NCI-H2171 (cell line): ENCODE measurements around the gene PSD2.
"Not testable (repeated sequence)": the region's sequence is repeated elsewhere in the genome, so short reads cannot be mapped to it uniquely, and the experiment has no call there.

Source experiments
- DNase-seq: peaks from one replicate; lab custom pipeline; 2025; lab: John Stamatoyannopoulos, UW

Gene PSD2

GRCh38 chr5:139789116-139789844 lies 6.3 kb upstream of the PSD2 start:
- DNase-seq = no peak

- no peak for DNase-seq
Observed at GRCh38 chr5:139789845-139790189, 5.8 kb upstream of the PSD2 start.

- no peak for DNase-seq
Observed at GRCh38 chr5:139792218-139792617, 3.4 kb upstream of the PSD2 start.

GRCh38 chr5:139792655-139793054 lies 3.0 kb upstream of the PSD2 start:
- not testable (repeated sequence) for DNase-seq

- no peak for DNase-seq
Observed at GRCh38 chr5:139794067-139794846, 1.4 kb upstream of the PSD2 start.

GRCh38 chr5:139796061-139796806 lies 626 bp downstream of the PSD2 start:
- no peak for DNase-seq

- no peak for DNase-seq
Observed at GRCh38 chr5:139797335-139797734, 1.7 kb downstream of the PSD2 start.

- DNase-seq = no peak
Observed at GRCh38 chr5:139797856-139798510, 2.4 kb downstream of the PSD2 start.

GRCh38 chr5:139798883-139799282 lies 3.3 kb downstream of the PSD2 start:
- DNase-seq = no peak

GRCh38 chr5:139799359-139799758 lies 3.8 kb downstream of the PSD2 start:
- no peak for DNase-seq

GRCh38 chr5:139803978-139804377 lies 8.4 kb downstream of the PSD2 start:
- DNase-seq = no peak

GRCh38 chr5:139804800-139805397 lies 9.3 kb downstream of the PSD2 start:
- no peak for DNase-seq

- DNase-seq = no peak
Observed at GRCh38 chr5:139805545-139805944, 9.9 kb downstream of the PSD2 start.

- no peak for DNase-seq
Observed at GRCh38 chr5:139806111-139806510, 10.5 kb downstream of the PSD2 start.

- DNase-seq = no peak
Observed at GRCh38 chr5:139806726-139807646, 11.4 kb downstream of the PSD2 start.

- DNase-seq = no peak
Observed at GRCh38 chr5:139807647-139808030, 12.0 kb downstream of the PSD2 start.

GRCh38 chr5:139808481-139809330 lies 13.1 kb downstream of the PSD2 start:
- DNase-seq = no peak

- DNase-seq = no peak
Observed at GRCh38 chr5:139809331-139809810, 13.8 kb downstream of the PSD2 start.

- DNase-seq = no peak
Observed at GRCh38 chr5:139810341-139811273, 15.0 kb downstream of the PSD2 start.
